GM18861 (cell line): Measurements from ENCODE around the gene DEAF1.
"Not testable (repeated sequence)": the region's sequence is repeated elsewhere in the genome, so short reads cannot be mapped to it uniquely, and the experiment has no call there.

Source experiments
- ATAC-seq: cut with Tn5 transposase; IDR thresholded peaks from one replicate; pipeline ENCODE4 v1.9.1; 2021; ENCODE audit not compliant: unreplicated experiment

DEAF1 gene

DNA sequence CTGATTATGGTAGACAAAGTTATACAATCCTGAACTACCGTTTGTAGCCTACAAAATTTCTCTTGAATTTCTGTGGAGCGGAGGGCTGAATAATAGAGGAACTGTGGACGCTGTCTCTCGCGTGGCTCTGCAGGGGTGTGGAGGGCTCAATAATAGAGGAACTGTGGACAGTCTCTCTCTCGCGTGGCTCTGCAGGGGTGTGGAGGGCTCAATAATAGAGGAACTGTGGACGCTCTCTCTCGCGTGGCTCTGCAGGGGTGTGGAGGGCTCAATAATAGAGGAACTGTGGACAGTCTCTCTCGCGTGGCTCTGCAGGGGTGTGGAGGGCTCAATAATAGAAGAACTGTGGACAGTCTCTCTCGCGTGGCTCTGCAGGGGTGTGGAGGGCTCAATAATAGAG is 41.9 kb downstream of the DEAF1 start:
- ATAC-seq: not testable (repeated sequence)

DNA sequence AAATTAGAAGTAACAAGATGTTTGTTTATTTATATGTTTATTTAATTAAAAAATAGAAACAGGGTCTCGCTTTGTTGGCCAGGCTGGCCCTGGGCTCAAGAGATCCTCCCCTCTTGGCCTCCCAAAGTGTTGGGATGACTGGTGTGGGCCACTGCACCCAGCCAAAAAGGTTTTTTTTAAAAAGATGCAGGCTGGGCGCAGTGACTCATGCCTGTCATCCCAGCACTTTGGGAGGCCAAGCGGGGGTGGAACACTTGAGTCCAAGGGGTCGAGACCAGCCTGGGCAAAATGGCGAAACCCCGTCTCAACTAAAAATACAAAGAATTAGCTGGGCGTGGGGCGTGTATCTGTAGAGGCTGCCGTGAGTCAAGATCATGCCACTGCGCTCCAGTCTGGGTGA is 44.5 kb downstream of the DEAF1 start:
- no peak for ATAC-seq

DNA sequence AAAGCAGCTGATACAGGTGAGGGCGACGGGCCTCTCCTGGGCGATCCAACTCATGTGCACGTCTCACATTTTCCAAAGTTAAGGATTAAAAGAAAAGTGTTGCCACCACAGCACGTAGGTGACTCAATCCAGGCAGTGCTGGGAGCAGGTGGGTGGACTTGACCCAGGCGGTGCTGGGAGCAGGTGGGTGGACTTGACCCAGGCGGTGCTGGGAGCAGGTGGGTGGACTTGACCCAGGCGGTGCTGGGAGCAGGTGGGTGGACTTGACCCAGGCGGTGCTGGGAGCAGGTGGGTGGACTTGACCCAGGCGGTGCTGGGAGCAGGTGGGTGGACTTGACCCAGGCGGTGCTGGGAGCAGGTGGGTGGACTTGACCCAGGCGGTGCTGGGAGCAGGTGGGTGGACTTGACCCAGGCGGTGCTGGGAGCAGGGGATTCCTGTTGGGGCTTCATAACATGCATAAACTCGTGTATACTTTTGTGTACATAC is 47.3 kb downstream of the DEAF1 start:
- ATAC-seq: not testable (repeated sequence)

DNA sequence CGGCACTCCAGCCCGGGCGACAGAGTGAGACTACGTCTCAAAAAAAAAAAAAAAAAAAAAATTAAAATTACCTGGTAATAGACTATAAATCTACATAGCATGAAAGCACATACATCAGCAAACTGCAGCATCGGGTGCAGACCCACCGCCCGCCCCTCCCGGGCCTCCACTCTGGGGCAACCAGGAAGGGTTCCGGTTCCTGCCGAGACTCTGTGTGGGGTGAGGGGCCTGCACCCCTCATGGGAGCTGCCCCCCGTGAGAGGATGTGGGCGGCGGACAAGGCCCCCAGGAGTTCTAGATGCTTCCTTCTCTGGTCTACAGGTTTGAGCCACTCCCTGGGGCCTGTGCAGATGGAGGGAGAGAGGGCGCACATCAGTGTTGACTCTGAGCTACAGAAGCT is 48.8 kb downstream of the DEAF1 start:
- ATAC-seq: no peak

DNA sequence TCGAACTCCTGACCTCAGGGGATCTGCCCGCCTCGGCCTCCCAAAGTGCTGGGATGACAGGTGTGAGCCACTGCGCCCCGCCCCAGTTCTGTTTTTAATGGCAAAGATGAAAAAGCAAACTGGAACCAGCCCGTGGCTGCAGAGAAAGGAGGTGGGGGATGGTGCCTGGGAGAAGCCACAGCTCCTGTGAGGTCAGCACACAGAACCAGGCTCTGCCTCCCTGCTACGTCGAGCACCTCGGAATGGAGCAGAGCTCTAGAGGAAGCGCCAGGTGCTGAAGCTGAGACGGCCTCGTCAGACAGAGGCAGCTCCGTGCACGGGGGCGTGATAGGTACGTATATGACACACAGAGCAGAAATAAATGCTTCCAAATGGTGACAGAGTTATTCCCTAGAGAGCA is 49.5 kb downstream of the DEAF1 start:
- no peak for ATAC-seq

DNA sequence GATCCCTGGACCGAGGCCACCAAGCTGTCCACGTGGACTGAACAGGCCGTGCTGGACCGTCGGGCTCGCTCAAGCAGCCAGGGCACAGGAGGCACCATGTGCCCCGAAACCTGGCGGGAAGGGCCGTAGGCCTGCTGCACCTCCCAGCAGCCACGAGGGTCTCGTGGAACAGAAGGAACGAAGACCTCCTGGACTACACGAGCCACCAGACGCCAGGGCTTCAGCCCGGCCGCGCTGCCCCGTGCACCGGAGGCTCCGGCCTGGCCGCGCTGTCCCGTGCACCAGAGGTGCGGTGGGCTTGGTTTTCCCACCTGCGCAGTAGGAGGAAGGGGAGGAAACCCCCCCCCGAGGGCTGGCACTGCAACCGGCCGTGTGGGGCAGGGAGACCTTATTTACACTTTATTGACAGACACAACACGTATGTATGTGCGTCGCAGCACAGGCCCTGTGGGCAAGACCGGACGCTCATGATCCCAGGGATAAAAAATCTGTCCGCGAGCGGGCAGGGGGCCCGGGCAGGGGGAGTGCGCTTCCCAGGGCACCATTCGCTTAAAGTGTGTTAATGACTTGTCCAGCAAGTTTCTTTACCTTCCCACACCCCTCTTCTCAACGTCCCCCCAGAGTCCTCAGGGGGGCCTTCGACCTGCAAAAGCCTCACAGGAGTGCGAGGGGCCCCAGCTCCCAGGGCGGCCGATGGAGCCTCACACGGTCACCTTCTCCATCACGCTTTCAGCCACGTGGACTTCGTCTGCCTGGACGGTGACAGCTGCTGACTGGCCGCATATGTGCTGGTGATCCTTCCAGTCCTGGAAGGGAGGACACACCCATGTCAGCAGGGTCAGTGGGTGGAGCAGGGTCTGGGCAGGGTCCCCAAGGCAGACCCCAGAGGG is 50.9 kb downstream of the DEAF1 start:
- no peak for ATAC-seq

DNA sequence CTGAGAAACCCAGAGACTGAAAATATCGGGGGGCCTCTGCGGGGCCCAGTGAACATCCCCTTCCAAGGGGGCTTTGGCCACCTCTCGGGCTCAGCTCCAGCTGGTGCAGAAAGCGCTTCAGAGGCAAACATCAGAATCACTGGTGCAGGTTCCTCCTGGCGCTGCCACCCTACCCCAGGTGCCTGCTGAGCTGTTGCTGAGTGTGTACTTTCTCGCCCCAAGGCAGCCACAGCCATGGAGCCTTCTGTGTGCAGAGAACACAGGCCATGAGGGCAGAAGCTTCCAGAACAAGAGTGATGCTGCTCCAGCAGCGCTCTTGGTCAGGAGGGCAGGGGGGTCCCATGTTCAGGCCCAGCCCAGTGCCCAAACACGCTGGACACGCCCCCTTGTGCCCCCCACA is 51.7 kb downstream of the DEAF1 start:
- ATAC-seq: no peak

DNA sequence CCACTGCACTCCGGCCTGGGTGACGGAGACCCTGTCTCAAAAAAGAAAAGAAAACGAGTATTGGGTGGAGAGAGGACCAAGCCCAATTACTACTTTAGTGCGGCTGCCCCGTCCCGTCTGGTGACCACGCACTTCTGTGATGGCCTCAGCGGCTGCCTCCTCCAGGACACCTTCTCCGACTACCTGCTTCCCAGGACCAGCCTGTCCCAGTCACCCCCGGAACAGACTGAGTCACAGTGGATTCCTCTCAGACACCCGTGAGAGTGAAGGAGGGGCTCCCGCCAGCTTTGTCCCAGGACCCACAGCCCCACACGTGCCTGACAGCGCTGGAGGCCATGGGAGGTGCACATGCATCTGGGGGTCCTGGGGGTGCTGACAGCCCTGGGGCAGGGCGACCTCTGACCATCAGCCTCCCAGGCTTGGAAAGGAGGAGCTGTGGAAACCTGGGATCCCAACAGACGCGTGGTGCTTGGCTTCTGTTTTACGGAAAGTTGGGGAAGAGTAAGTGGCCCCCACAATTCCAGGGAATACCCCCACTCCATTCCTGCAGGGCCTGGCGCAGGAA is 53.1 kb downstream of the DEAF1 start:
- no peak for ATAC-seq

DNA sequence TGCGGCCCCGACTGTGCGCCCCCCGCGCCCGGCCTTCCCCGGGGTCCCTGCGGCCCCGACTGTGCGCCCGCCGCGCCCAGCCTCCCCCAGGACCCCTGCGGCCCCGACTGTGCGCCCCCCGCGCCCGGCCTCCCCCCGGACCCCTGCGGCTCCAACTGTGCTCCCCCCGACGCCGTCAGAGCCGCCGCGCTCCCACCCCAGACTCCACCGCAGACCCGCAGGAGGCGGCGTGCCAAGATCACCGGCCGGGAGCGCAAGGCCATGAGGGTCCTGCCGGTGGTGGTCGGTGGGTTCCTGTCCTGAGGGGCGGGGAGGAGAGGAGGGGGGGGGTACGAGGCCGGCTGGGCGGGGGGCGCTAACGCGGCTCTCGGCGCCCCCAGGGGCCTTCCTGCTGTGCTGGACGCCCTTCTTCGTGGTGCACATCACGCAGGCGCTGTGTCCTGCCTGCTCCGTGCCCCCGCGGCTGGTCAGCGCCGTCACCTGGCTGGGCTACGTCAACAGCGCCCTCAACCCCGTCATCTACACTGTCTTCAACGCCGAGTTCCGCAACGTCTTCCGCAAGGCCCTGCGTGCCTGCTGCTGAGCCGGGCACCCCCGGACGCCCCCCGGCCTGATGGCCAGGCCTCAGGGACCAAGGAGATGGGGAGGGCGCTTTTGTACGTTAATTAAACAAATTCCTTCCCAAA is 54.9 kb downstream of the DEAF1 start:
- no peak for ATAC-seq

DNA sequence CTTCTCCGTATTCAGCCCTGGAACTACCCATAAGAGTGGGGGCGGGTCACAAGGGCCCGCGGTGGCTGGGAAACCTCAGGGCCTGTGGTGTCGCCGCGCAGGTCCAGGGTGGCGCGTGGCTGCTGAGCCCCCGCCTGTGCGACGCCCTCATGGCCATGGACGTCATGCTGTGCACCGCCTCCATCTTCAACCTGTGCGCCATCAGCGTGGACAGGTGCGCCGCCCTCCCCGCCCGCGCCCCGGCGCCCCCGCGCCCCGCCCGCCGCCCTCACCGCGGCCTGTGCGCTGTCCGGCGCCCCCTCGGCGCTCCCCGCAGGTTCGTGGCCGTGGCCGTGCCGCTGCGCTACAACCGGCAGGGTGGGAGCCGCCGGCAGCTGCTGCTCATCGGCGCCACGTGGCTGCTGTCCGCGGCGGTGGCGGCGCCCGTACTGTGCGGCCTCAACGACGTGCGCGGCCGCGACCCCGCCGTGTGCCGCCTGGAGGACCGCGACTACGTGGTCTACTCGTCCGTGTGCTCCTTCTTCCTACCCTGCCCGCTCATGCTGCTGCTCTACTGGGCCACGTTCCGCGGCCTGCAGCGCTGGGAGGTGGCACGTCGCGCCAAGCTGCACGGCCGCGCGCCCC is 55.6 kb downstream of the DEAF1 start:
- no peak for ATAC-seq

DNA sequence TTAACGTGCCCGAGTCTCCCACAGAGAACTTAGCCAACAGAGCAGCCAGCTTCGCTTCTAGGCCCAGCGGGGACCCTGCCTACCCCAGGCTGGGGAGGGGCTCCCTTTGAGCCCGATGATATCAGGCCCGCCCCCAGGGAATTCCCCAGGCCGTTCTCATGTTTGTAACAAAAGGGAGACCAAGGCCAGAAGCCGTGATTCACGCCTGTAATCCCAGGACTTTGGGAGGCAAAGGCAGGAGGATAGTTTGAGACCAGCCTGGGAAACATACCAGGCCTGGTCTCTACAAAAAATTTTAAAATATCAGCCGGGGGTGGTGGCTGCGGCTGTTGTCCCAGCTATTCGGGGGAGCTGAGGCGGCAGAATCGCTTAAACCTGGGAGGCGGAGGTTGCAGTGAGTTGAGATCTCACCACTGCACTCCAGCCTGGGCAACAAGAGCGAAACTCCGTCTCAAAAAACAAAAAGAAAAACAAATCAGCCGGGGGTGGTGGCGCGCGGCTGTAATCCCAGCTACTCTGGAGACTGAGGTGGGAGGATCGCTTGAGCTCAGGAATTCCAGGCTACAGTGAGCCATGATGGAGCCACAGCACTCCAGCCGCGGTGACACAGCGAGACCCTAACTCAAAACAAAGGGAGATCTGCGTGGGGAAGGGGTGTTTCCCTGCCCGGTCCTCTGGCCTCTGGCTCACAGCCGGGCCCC is 56.2 kb downstream of the DEAF1 start:
- no peak for ATAC-seq

DNA sequence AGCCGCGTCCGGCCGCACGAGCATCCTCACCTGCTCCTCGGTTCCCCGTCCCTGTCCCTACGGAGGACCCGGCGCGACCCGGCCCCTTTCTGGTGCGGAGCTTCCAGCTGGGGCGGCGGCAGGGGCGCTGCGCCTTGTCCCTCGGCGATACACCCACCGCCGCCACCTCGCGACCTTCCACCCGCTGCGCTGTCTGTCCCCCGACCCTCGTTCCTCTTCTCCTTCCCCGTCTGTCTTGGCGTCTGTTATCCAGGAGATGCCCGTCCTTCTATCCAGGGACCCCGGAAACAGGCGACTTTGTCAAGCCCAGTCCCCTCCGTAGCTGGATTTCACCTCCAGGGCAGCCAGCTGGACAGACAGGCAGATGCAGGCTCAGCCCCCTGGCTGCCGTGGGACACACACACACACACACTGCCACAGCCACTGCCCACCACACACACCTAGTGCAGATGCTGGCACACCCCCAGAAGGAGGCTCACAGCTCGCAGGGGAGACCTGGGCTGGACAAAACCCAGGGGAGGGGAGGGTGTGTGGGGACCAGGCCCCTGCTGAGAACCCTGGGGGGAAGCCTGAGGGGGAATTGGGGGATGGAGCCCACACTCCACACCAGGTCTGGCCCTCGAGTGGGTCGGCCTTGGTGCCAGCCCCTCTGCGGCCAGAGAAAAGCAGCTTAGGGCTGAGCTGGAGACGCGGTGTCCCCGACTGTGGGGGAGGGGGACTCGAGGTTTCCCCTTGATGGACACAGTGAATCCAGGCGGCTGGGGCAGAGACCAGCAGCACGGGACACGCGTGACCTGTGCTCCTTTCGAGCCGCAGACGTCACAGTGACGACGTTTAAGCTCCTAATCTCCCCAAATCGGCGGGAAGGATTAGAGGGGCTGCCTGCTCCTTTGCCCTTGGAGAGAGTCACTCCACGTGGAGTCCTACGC is 57.2 kb downstream of the DEAF1 start:
- ATAC-seq: no peak

DNA sequence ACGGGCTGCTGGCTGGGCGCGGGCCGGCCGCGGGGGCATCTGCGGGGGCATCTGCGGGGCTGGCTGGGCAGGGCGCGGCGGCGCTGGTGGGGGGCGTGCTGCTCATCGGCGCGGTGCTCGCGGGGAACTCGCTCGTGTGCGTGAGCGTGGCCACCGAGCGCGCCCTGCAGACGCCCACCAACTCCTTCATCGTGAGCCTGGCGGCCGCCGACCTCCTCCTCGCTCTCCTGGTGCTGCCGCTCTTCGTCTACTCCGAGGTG is 57.8 kb downstream of the DEAF1 start:
- ATAC-seq: no peak

DNA sequence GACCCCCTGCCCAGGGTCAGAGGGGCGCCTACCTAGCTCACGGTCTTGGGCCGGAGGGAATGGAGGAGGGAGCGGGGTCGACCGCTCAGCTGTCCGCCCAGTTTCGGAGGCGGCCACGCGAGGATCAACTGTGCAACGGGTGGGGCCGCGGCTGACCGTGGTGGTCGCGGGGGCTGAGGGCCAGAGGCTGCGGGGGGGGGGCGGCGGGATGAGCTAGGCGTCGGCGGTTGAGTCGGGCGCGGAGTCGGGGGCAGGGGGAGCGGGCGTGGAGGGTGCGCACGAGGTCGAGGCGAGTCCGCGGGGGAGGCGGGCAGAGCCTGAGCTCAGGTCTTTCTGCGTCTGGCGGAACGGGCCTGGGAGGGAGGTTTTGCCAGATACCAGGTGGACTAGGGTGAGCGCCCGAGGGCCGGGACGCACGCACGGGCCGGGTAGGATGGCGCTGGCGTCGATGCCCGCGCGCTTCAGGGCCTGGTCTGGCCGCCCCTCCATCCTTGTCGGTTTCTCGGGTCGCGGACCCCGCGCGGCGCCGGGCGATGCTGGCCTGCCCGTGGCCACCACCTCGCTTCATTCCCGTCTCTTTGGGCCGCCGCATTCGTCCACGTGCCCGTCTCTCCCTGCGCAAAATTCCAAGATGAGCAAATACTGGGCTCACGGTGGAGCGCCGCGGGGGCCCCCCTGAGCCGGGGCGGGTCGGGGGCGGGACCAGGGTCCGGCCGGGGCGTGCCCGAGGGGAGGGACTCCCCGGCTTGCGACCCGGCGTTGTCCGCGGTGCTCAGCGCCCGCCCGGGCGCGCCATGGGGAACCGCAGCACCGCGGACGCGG is 58.3 kb downstream of the DEAF1 start, which contains the start of gene DRD4:
Gene DRD4, plus strand, starts transcription at position 759 of the 822 bp plus-strand sequence. Its CDS starts 36 bp downstream, at position 795.
- no peak for ATAC-seq

DNA sequence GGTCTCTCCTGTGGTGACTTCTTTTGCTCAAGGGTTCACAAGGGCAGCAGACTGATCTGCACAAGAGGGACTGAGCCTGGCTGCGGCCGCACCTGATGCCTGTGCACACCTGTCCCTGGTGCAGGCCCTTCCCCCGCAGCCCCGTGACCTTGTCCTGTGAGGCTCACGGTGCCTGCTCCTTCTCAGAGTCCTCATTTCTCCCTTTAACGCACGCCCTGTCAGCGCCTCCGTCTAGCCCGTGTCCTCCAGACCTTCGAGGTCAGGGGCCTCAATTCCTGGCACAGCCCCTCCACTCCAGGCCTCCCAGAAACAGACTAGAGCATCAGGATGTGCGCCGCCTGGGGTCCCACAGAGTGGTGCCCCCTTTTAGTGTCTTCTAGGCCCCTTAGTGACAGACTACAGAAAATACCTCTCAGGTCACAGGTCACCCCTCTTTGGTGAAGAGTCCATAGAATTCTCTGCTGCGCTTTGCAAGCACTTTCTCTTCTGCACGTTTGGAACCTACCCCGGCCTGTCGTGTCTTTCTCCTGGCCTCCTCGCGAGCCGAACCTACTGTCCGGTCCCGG is 59.0 kb downstream of the DEAF1 start:
- ATAC-seq: no peak

DNA sequence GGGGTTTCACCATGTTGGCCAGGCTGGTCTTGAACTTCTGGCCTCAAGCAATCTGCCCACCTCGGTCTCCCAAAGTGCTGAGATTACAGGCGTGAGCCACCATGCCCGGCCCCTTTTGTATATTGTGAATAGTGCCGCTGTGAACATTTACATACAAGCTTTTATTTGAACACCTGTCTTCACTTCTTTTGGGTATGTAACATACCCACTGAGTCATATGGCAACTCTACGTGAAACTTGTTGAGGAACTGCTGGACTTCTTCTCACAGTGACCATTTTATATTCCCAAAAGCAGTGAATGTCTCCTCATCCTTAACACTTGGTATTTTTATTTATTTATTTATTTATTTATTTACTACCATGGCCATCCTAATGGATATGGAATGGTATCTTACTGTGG is 64.2 kb downstream of the DEAF1 start:
- no peak for ATAC-seq

DNA sequence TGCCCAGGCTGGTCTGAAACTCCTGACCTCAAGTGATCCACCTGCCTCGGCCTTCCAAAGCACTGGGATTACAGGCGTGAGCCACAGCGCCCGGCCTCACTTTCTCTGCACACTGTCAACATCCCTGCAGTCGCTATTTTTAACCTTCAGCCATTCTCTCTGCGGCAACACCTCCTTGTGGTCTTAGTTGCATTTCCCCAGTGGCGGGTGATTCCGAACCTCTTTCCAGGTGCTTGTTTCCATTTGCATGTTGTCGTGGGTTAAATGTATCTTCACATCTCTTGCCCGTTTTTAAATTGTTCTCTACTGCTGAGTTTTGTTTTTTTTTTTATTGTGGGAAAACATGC is 65.8 kb downstream of the DEAF1 start:
- no peak for ATAC-seq

DNA sequence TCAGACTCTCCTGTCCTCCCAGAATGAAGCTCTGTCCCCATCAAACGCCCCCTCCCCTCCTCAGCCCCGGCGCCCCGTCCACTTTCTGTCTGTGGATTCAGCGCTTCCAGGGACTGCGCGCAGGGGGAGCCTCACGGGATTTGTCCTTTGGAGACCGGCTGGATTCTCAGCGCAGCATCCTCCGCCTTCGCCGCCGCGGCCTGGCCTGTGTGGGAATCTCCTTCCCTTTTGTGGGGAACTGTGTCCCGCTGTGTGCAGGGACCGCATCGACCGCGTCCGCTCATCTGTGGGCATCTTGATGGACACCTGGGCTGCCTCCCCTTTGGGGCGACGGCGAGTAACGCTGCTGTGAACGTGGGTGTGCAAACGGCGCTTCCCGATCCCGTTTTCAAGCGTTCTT is 67.0 kb downstream of the DEAF1 start:
- ATAC-seq: no peak

DNA sequence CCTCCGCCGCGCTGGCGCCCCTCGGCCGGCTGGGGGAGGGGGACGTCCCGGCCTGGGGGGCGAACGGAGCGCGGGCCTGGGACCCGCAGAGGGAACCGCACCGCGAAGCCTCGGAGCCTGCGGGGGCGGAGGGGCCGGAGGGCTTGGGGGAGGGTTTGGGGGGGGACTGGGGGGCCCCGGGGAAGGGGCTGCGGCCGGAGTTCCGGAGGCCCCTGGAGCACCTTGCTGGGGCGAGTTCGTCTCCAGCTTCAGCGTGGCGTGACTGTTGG is 67.8 kb downstream of the DEAF1 start:
- ATAC-seq: no peak
